ENCODE measurements around the gene HDAC8. TPM values are rescaled to one million over a fixed set of nuclear protein-coding genes. Genes with fewer than 3 reads are reported as not detected.

The HDAC8 gene
- polyA plus RNA-seq, 1 experiment, result 24.8 TPM

DNA sequence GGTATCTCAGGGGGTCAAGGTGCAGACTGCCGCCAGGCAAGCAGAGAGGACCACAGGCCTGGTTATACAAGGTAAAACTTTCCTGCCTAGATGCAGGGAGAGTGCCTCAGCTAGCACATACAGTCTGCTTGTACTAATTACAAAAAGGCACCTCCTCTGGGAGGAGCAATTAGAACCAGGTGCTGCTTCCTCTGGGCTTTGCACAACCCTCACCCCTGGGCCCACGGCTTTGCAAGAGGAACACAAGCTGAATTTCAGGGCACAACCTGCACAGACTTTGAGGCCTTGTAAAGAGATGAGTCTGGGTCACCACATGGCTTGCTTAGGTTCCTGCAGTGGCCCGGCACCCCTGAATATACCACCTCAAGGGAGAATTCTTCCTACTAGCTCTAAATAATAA, 257.8 kb downstream of the HDAC8 start:
- Histone ChIP-seq H3K27me3 (ENCODE audit: control insufficient read depth, insufficient read depth, low read length) (peaks cover 3% of the 10 kb centered on the region), H3K4me3 (ENCODE audit: low read depth, low read length) (no peak overlapping the region), H3K27ac (ENCODE audit: low read depth, low read length) (no peak overlapping the region), H3K9me3 (ENCODE audit: control insufficient read depth, insufficient read depth, low read length) (no peaks in the 10 kb centered on the region; the same call in 1 of the 2 replicates)
- CTCF ChIA-PET, result no interaction called here
- DNase-seq (ENCODE audit: low read depth, low spot score), result no peak
- no peak for TF ChIP-seq CTCF (IDR thresholded peaks at IDR 0.05; ENCODE audit: low read depth, low read length)
- POLR2A ChIA-PET, result interaction anchor here (0.6 kb wide), 1 partner anchor 38 kb away, joined by 3 read pairs; the partner anchor contains the start of gene RPS4X

DNA sequence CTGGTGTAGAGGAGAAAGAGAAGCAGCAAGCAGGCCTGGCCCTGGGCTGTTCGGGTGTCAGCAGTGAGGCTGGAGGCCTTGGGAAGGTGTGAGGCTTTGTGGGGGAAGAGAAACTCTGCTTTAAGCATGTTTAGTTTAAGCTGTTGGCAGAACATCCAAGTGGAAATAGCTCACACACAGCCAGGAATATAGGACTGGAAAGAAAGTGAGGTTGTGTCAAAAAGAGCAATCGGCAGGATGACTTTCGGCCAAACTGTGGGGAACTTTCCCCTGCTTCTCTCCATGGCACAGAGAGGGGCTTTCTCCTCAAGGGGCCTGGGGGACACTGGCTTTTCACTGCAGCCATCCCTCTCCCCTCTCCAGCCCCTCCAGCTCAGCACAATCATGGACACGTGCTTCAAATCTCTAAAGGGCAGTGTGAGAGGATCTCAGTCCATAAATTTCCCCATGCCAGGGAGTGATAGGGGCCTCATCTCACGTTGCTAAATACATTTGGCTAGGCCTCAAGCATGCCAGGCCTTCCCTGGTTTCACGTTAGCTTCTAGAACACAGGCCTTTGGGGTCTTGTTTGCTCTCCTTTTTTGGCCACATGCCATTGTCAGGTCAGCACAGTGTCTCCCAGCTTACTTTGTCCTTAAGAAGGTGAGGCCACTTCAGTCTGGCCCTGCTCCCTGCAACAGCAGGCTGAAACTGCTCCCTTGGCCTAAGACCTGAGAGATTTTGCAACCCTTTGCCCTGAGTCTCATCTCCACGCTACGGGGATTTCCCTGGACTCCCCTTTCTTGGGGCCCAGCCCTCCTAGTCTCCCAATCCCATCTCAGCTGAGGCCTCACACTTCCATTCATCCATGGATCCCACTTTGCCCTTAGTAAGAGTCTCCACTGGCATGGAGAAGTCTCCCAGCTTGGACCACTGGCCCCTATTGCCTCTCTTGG, 258.7 kb downstream of the HDAC8 start:
- DNase-seq (ENCODE audit: low read depth, low spot score), result no peak
- H3K27me3 ChIP-seq (ENCODE audit: control insufficient read depth, insufficient read depth, low read length), result peaks cover 5% of the 10 kb centered on the region
- H3K4me3 ChIP-seq (ENCODE audit: low read depth, low read length), result no peak overlapping the region
- ChIA-PET POLR2A (no interaction called here), CTCF (no interaction called here)
- no peak for TF ChIP-seq CTCF (IDR thresholded peaks at IDR 0.05; ENCODE audit: low read depth, low read length)
- H3K9me3 ChIP-seq (ENCODE audit: control insufficient read depth, insufficient read depth, low read length), result no peaks in the 10 kb centered on the region; the same call in 1 of the 2 replicates
- no peak overlapping the region for H3K27ac ChIP-seq (ENCODE audit: low read depth, low read length)

GRCh38 chrX:72312311-72312940, 260.2 kb downstream of the HDAC8 start:
- CTCF ChIA-PET, result no interaction called here
- no peak for TF ChIP-seq CTCF (IDR thresholded peaks at IDR 0.05; ENCODE audit: low read depth, low read length)

DNA sequence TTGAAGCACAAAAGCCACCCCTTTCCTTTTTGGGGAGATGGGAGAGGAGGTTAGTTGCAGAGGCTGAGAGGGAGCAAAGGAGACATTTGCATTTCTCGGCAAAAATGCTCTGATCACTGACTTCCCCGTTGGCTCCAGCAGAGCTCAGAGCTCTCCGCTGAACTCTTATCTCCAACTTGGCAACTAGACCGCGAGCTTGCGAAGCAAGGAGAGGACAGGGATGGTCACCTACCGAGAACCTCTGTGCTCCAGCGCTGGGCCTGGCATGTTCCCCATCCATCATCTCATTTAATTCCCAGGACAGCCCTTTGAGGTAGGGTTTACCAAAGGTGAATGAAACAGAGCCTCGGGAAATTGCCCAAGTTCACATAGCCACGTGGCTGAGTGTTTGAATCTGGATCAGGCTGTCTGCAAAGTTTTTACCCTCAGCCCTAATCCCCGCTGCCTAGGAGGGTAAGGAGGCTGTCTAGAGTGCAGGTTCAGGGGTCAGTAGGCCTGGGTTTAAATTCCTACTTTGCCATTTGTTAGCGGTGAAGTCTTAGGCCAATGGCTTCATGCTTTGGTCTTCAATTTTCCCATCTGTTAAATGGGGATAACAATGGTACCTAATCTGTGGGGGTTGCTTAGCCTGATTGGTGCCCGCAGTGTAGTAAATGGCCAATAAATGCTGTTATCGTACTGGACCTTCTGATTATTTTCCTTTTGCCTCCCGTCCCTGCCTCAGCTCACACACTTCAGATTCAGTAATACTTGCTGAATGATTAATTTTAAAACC, 263.2 kb downstream of the HDAC8 start:
- POLR2A ChIA-PET, result no interaction called here
- H3K27ac ChIP-seq (ENCODE audit: low read depth, low read length), result no peak overlapping the region
- DNase-seq (ENCODE audit: low read depth, low spot score), result no peak
- CTCF ChIA-PET, result no interaction called here
- no peak for TF ChIP-seq CTCF (IDR thresholded peaks at IDR 0.05; ENCODE audit: low read depth, low read length)
- H3K9me3 ChIP-seq (ENCODE audit: control insufficient read depth, insufficient read depth, low read length), result no peaks in the 10 kb centered on the region; the same call in 1 of the 2 replicates
- peaks cover 30% of the 10 kb centered on the region for H3K27me3 ChIP-seq (ENCODE audit: control insufficient read depth, insufficient read depth, low read length)
- H3K4me3 ChIP-seq (ENCODE audit: low read depth, low read length), result peak overlapping the region; percentile 41

More at GRCh38 chrX:72312311-72312940, 260.2 kb downstream of the HDAC8 start:
- H3K27ac ChIP-seq (ENCODE audit: low read depth, low read length), result no peak overlapping the region
- no peaks in the 10 kb centered on the region; the same call in 1 of the 2 replicates for H3K9me3 ChIP-seq (ENCODE audit: control insufficient read depth, insufficient read depth, low read length)
- H3K27me3 ChIP-seq (ENCODE audit: control insufficient read depth, insufficient read depth, low read length), result peaks cover 14% of the 10 kb centered on the region
- POLR2A ChIA-PET, result no interaction called here
- DNase-seq (ENCODE audit: low read depth, low spot score), result no peak
- no peak overlapping the region for H3K4me3 ChIP-seq (ENCODE audit: low read depth, low read length)

Measured in AG04450 (cell line).